ENCODE measurements around the gene OR52K2.
A peak's percentile ranks its signal among the peaks of the same experiment; 100 is the strongest.

The OR52K2 gene

GRCh38 chr11:4448995-4449394, at the start of gene OR52K2:
Gene OR52K2 (plus strand): TSS chr11:4449295. CDS start chr11:4449340, 45 bp downstream.
- no peak for DNase-seq

GRCh38 chr11:4406206-4406605, 42.9 kb upstream of the OR52K2 start:
- DNase-seq: peak; percentile 21

GRCh38 chr11:4416306-4416705, 32.8 kb upstream of the OR52K2 start:
- DNase-seq: no peak

- no peak for DNase-seq
These were observed 32.3 kb upstream of the OR52K2 start for GRCh38 chr11:4416816-4417215.

GRCh38 chr11:4418403-4418802, 30.7 kb upstream of the OR52K2 start:
- DNase-seq: no peak

- DNase-seq: no peak
These were observed 19.0 kb upstream of the OR52K2 start for GRCh38 chr11:4430051-4430450.

GRCh38 chr11:4433856-4434255, 15.2 kb upstream of the OR52K2 start:
- DNase-seq: no peak

- DNase-seq: no peak
These were observed 12.7 kb upstream of the OR52K2 start for GRCh38 chr11:4436411-4436810.

- DNase-seq: no peak
These were observed 7.6 kb upstream of the OR52K2 start for GRCh38 chr11:4441515-4441914.

- no peak for DNase-seq
These were observed 5.7 kb upstream of the OR52K2 start for GRCh38 chr11:4443232-4443891.

- no peak for DNase-seq
These were observed 4.0 kb downstream of the OR52K2 start for GRCh38 chr11:4453118-4453517.

GRCh38 chr11:4454021-4454420, 4.9 kb downstream of the OR52K2 start:
- DNase-seq: no peak

- no peak for DNase-seq
These were observed 6.3 kb downstream of the OR52K2 start for GRCh38 chr11:4455419-4455818.

GRCh38 chr11:4459500-4459899, 10.4 kb downstream of the OR52K2 start:
- no peak for DNase-seq

GRCh38 chr11:4460151-4460550, 11.1 kb downstream of the OR52K2 start:
- no peak for DNase-seq

- no peak for DNase-seq
These were observed 15.4 kb downstream of the OR52K2 start for GRCh38 chr11:4464216-4465159.

- no peak for DNase-seq
These were observed 16.3 kb downstream of the OR52K2 start for GRCh38 chr11:4465407-4465806.

GRCh38 chr11:4466131-4466870, 17.2 kb downstream of the OR52K2 start:
- no peak for DNase-seq

- DNase-seq: no peak
These were observed 17.9 kb downstream of the OR52K2 start for GRCh38 chr11:4466871-4467442.

GRCh38 chr11:4467811-4468606, 18.9 kb downstream of the OR52K2 start:
- no peak for DNase-seq

- no peak for DNase-seq
These were observed 30.5 kb downstream of the OR52K2 start for GRCh38 chr11:4479644-4480043.

GRCh38 chr11:4480577-4481239, 31.6 kb downstream of the OR52K2 start:
- DNase-seq: no peak

Measured in RPMI8226 (cell line).